AG04450 (cell line): ENCODE data around the gene EXOSC7. TPM values are rescaled to one million over a fixed set of nuclear protein-coding genes. Genes with fewer than 3 reads are reported as not detected.

Experiments
- CTCF ChIA-PET: fragments of 300-600, 350-600 bp; formaldehyde crosslinking; extraction: SDS; loops from one replicate; lab custom pipeline; 2022; ENCODE audit warnings: antibody characterized with exemption, inconsistent platforms; lab: Charles Lee
- POLR2A ChIA-PET: fragments of 350-600 bp; formaldehyde crosslinking; extraction: SDS; loops from one replicate; lab custom pipeline; 2021; ENCODE audit warnings: antibody characterized with exemption, inconsistent platforms; lab: Yijun Ruan, JAX
- DNase-seq: peaks from one replicate; pipeline ENCODE4 v3.0.0-alpha.2; 2011; ENCODE audit warnings: low read depth, low spot score
- H3K27ac ChIP-seq: one replicate; pipeline ENCODE4 v1.5.1; 2012; ENCODE audit warnings: low read depth, low read length, control low read depth
- H3K27me3 ChIP-seq: one replicate; pipeline ENCODE4 v1.6.0; 2012; ENCODE audit warnings: low read length; ENCODE audit not compliant: control insufficient read depth, insufficient read depth
- H3K4me3 ChIP-seq: 2 replicates; pipeline ENCODE4 v1.5.1; 2011; ENCODE audit warnings: mild to moderate bottlenecking, low read depth, low read length, control low read depth
- H3K9me3 ChIP-seq: 2 replicates; pipeline ENCODE4 v1.5.1; 2012; ENCODE audit warnings: low read length; ENCODE audit not compliant: control insufficient read depth, insufficient read depth
- CTCF ChIP-seq: IDR thresholded peaks from 2 replicates; pipeline ENCODE4 v1.5.1; 2011; ENCODE audit warnings: low read depth, low read length, control low read depth, inconsistent platforms
- polyA plus RNA-seq: library from polyadenylated mRNA; depleted of rRNA; stranded (reverse); fragments of >200 nt; gene quantifications from 2 replicates; pipeline ENCODE4 v1.2.3, GENCODE V29; 2011

EXOSC7 gene
- polyA plus RNA-seq, 1 experiment = 70.6 TPM

DNA sequence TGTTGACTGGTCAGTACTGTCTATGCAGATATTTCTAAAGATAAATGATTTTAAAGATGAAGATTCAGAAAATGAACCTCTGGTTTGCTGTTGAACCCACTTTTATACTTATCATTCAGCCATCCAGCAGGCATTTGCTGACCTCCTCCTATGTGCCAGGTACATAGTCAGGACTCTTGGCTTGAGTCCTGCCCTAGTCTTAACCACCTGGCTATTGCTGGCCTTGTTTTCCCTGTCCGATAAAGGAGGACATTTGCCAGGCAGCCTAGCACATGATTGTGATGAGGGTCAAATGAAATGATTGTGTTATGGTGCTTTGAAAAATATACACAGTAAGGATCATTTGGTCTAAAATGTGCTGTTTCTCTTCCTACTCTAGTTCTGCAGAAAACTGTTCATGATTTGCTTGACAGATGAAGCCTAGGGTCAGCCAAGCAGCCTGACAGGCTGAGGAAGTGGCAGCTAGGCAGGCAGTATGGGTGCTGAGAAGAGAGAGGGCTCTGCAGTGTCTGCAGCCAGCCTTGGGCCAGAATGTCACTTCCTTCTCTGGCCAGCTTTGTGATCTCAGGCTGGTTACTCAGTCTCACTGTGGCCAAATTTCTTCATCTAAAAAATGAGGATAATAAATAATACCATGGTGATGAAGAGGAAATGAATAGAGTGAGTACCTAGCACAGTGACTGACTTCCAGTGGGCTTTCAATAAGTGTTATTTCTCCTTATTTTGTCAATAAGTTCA lies 13.8 kb downstream of the EXOSC7 start:
- CTCF ChIA-PET = interaction anchor here (8.3 kb wide), 1 partner anchor 13 kb away, joined by 47 read pairs; the partner anchor contains the start of genes EXOSC7 and ZDHHC3
- DNase-seq = no peak
- TF ChIP-seq CTCF = no peak
- Histone ChIP-seq H3K4me3 (no peak overlapping the region), H3K27ac (no peak overlapping the region), H3K9me3 (no peaks in the 10 kb centered on the region; the same call in 1 of the 2 replicates), H3K27me3 (no peaks in the 10 kb centered on the region)
- POLR2A ChIA-PET = no interaction called here

DNA sequence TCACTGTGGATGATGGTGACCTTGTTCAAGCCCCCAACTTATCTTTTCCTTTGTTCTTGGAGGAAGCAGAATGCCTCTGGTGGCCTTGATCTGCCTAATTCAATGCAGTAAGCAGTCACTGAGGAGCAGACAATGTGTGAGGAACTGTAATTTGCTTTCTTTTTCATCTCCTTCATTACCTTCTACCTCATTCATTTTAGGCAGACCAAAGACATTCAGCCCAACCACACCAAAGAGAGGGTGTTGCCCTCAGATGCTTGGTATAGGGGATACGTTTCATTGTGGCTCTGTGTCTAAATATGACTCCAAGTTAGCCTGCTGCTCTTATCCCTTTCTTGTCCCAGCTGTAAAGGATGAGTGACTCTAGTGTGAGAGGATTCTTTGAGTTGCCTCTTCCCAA lies 15.3 kb downstream of the EXOSC7 start:
- ChIA-PET CTCF (interaction anchor here (0.6 to 8.3 kb wide), 2 partner anchors 15 to 21 kb away, joined by 3 to 47 read pairs; partner anchors contain the start of genes EXOSC7 and ZDHHC3), POLR2A (no interaction called here)
- no peak for DNase-seq
- no peak overlapping the region for H3K4me3 ChIP-seq
- TF ChIP-seq CTCF = no peak
- H3K27me3 ChIP-seq = no peaks in the 10 kb centered on the region
- no peaks in the 10 kb centered on the region; the same call in 1 of the 2 replicates for H3K9me3 ChIP-seq
- no peak overlapping the region for H3K27ac ChIP-seq

DNA sequence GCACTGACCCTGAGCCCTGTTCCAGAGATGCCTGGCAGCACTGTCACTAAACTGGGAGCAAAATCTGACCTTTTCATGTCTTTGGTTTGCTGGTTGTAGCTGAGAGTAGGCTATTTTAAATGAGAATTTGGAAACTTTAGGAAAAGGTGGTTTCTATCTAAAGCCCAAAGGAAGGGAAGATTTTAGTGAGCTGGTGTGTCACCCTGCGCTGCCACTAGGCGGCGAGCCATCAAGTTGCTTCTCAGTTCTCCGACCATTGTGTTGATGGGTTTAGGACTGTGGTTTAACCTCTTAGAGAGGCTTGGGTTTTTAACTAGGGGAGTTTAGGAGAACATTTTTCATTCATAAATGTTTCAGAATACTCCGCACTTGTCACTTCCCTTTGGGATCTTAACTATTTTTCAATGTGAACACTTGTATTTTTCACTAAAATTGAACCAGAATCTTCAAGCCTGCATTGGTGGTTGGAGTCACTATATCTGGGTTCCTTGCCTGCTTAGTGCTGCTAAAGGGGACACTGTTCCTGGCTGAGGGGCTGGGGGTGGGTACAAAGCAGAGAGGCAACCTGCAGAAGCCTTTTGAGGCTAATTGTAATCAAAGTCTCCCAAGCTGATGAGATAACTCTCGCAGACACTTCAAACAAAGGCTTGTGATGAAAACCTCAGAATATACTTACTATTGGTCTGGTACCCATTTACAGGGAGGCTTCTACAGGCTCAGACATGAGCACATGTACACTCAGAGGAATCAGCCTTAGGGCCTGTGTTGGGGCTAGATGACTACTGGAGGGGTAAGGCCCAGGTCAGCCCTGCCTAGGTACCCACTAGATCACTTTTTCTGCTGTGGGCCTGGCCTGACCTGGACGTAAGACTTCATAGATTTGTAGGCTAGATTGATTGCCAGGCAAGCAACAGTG lies 16.8 kb downstream of the EXOSC7 start:
- ChIA-PET CTCF (interaction anchor here (1.3 to 8.3 kb wide), 6 partner anchors 9 to 506 kb away, joined by 3 to 47 read pairs (median 5); partner anchors contain the start of genes EXOSC7 and ZDHHC3), POLR2A (interaction anchor here (1.0 to 1.4 kb wide), 2 partner anchors 17 to 19 kb away, joined by 3 to 8 read pairs; partner anchors contain the start of genes EXOSC7 and ZDHHC3)
- H3K9me3 ChIP-seq = no peaks in the 10 kb centered on the region
- peak overlapping the region; percentile 22 for H3K27ac ChIP-seq
- peak; percentile 73 for TF ChIP-seq CTCF
- no peaks in the 10 kb centered on the region for H3K27me3 ChIP-seq
- no peak overlapping the region for H3K4me3 ChIP-seq
- DNase-seq = no peak

DNA sequence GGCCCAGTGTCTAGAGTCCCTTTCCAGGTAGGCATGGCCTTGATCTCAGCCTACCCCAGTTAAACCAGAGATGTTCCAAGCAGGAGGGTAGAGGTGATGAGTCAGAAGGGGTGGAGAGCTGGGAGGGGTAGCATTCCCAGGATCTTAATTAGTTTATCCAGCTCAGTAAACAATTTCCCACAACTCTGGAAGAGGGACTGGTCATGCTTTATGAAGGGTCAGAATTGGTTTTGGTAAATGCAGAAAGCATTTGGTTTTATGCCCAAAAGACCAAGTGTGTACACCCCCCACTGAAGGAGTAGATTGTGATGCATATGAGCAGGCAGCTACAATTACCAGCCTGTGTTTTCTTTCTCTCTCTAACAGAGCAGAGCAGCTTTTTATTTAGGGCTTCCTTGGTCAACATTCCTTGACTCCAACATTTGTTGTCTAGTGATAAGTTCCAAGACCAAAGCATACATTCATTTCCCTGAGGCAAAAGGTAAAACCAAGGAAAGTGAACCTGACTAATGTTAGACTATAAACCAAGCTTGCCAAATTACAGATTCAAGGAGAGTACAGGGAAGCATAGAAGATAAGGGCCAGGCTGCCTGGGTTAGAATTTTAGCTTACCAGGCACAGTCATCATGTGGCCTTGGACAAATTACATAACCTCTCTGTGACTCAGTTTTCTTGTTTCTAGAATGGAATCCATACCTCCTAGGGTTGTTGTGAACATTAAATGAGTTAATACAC lies 17.6 kb downstream of the EXOSC7 start:
- Histone ChIP-seq H3K4me3 (no peak overlapping the region), H3K27ac (peak overlapping the region; percentile 22), H3K9me3 (no peaks in the 10 kb centered on the region), H3K27me3 (no peaks in the 10 kb centered on the region)
- peak; percentile 57 for DNase-seq
- TF ChIP-seq CTCF = no peak
- CTCF ChIA-PET = interaction anchor here (0.6 to 8.3 kb wide), 6 partner anchors 9 to 640 kb away, joined by 3 to 47 read pairs (median 5); partner anchors contain the start of genes EXOSC7 and ZDHHC3
- POLR2A ChIA-PET = interaction anchor here (0.7 to 1.4 kb wide), 4 partner anchors 9 to 18 kb away, joined by 3 to 8 read pairs (median 3); partner anchors contain the start of genes EXOSC7 and ZDHHC3
